Measurements from ENCODE around the gene GPR89A.

- TF ChIP-seq, protein P1, sequence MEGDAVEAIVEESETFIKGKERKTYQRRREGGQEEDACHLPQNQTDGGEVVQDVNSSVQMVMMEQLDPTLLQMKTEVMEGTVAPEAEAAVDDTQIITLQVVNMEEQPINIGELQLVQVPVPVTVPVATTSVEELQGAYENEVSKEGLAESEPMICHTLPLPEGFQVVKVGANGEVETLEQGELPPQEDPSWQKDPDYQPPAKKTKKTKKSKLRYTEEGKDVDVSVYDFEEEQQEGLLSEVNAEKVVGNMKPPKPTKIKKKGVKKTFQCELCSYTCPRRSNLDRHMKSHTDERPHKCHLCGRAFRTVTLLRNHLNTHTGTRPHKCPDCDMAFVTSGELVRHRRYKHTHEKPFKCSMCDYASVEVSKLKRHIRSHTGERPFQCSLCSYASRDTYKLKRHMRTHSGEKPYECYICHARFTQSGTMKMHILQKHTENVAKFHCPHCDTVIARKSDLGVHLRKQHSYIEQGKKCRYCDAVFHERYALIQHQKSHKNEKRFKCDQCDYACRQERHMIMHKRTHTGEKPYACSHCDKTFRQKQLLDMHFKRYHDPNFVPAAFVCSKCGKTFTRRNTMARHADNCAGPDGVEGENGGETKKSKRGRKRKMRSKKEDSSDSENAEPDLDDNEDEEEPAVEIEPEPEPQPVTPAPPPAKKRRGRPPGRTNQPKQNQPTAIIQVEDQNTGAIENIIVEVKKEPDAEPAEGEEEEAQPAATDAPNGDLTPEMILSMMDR (conservative IDR thresholded peaks at IDR 0.05 in 1 of 2, IDR thresholded peaks at IDR 0.05 in 1 of 2; ENCODE audit: extremely low read depth in 1 of 2, insufficient read depth in 1 of 2, low read depth in 1 of 2, low read length in 2 of 2), result no peak
- TF ChIP-seq EZH2 (IDR thresholded peaks at IDR 0.05; ENCODE audit: borderline replicate concordance, low read length), result no peak
These were observed 97.8 kb downstream of the GPR89A start for GRCh38 chr1:145705622-145706021.
